Measurements from ENCODE around the gene PIMREG.

DNA sequence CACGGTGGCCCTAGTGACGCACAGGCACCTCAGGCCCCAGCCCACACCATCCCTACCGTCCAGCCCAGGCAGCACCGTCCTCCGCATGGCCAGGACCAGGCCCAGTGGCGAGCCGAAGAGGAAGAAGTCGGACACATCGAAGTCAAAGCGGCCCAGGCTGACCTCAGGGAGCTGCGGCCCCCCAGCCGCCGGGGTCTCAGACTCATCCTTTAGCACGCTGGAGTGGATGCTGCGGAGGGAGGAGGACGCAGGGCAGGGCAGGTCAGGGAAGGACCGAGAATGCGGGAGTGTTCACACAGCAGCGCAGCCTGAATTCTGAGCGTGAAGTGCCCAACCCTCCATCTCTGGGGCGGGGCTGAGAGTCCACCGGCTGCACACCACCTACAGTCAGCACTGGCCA, 30.1 kb downstream of the PIMREG start:
- TF ChIP-seq, protein P1, sequence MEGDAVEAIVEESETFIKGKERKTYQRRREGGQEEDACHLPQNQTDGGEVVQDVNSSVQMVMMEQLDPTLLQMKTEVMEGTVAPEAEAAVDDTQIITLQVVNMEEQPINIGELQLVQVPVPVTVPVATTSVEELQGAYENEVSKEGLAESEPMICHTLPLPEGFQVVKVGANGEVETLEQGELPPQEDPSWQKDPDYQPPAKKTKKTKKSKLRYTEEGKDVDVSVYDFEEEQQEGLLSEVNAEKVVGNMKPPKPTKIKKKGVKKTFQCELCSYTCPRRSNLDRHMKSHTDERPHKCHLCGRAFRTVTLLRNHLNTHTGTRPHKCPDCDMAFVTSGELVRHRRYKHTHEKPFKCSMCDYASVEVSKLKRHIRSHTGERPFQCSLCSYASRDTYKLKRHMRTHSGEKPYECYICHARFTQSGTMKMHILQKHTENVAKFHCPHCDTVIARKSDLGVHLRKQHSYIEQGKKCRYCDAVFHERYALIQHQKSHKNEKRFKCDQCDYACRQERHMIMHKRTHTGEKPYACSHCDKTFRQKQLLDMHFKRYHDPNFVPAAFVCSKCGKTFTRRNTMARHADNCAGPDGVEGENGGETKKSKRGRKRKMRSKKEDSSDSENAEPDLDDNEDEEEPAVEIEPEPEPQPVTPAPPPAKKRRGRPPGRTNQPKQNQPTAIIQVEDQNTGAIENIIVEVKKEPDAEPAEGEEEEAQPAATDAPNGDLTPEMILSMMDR (IDR thresholded peaks at IDR 0.05; ENCODE audit: borderline replicate concordance, extremely low read depth, low read length, poor library complexity, severe bottlenecking) = no peak
- no peak for TF ChIP-seq EZH2 (IDR thresholded peaks at IDR 0.05; ENCODE audit: borderline replicate concordance, low read depth, low read length, severe bottlenecking)
